Transverse colon (tissue), 4 donors: ENCODE results near the gene ATP6V1G1.

Source experiments
- CTCF ChIP-seq, 5 experiments: fragments of 200-600 bp in 3 of 5; fragments of 450-650 bp in 2 of 5; sonication (generic) in 3 of 5; IDR thresholded peaks; 1 replicate in 2 of 5; 2 replicates in 3 of 5; pipeline ENCODE4 v1.5.1; 2016 to 2017; ENCODE audit warnings: antibody characterized with exemption in 5 of 5, inconsistent platforms in 3 of 5, mild to moderate bottlenecking in 2 of 5, moderate library complexity in 1 of 5
- POLR2AphosphoS5 ChIP-seq, 3 donors: sonication (generic); formaldehyde crosslinking; IDR thresholded peaks; one replicate each; pipeline ENCODE4 v1.6.1; 2016; ENCODE audit warnings: antibody characterized with exemption in 3 of 3

GRCh38 chr9:114627553-114627952 is 40.0 kb downstream of the ATP6V1G1 start:
- TF ChIP-seq CTCF (IDR thresholded peaks at IDR 0.05) (no peak), POLR2AphosphoS5 (IDR thresholded peaks at IDR 0.05) (no peak)
